ENCODE data around the gene OR2T35. TPM values are rescaled to one million over a fixed set of nuclear protein-coding genes. Genes with fewer than 3 reads are reported as not detected.

OR2T35 gene
- total RNA-seq, 2 experiments from 2014 or later, result not detected

GRCh38 chr1:248597589-248597988 is 47.5 kb downstream of the OR2T35 start, which contains the start of gene OR2T10:
Gene OR2T10 (minus strand): TSS chr1:248597700. CDS start chr1:248593768, 3,932 bp downstream.
- H3K4me3 Mint-ChIP-seq, result no peak within 1 kb of the TSS
- H3K27ac Mint-ChIP-seq, result no peak within 1 kb of the TSS
- DNase-seq, result no peak

DNA sequence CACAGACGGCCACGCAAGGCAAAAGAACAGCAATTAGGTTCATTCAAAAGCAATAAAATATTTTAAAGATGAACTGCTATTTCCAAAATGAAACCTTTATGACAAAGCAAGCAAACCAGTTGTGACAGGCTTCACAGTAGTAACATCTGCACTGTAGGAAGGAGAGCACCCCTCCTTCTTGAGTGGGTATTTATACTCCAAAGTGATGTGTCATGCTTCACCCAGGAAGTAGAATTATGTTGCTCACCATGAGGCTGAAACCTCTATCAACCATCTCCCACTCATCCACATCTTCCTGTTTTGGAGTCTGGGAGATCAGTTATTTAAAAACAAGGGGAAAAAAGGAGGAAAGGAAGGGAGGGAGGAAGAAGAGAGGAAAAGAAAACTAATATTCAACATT is 48.5 kb downstream of the OR2T35 start:
- Mint-ChIP-seq H3K4me1 (peaks cover 4% of the 10 kb centered on the region), H3K9me3 (no peaks in the 10 kb centered on the region), H3K27me3 (no peaks in the 10 kb centered on the region), H3K4me3 (no peak overlapping the region), H3K27ac (no peak overlapping the region), H3K36me3 (no peaks in the 10 kb centered on the region)
- DNase-seq, result no peak

More at GRCh38 chr1:248597589-248597988, 47.5 kb downstream of the OR2T35 start, which contains the start of gene OR2T10:
- H3K27me3 Mint-ChIP-seq, result no peaks in the 10 kb centered on the region
- no peaks in the 10 kb centered on the region for H3K36me3 Mint-ChIP-seq
- H3K9me3 Mint-ChIP-seq, result no peaks in the 10 kb centered on the region
- peaks cover 4% of the 10 kb centered on the region for H3K4me1 Mint-ChIP-seq

GRCh38 chr1:248593226-248593625 is 51.9 kb downstream of the OR2T35 start:
- Mint-ChIP-seq H3K36me3 (no peaks in the 10 kb centered on the region), H3K4me1 (peaks cover 4% of the 10 kb centered on the region), H3K4me3 (no peak overlapping the region), H3K9me3 (no peaks in the 10 kb centered on the region), H3K27me3 (no peaks in the 10 kb centered on the region), H3K27ac (no peak overlapping the region)
- no peak for DNase-seq

- no peak for DNase-seq
- Mint-ChIP-seq H3K36me3 (no peaks in the 10 kb centered on the region), H3K9me3 (no peaks in the 10 kb centered on the region), H3K27me3 (no peaks in the 10 kb centered on the region), H3K27ac (no peak overlapping the region), H3K4me3 (no peak overlapping the region), H3K4me1 (peaks cover 4% of the 10 kb centered on the region)
Measured at GRCh38 chr1:248592655-248593054, 52.4 kb downstream of the OR2T35 start.

DNA sequence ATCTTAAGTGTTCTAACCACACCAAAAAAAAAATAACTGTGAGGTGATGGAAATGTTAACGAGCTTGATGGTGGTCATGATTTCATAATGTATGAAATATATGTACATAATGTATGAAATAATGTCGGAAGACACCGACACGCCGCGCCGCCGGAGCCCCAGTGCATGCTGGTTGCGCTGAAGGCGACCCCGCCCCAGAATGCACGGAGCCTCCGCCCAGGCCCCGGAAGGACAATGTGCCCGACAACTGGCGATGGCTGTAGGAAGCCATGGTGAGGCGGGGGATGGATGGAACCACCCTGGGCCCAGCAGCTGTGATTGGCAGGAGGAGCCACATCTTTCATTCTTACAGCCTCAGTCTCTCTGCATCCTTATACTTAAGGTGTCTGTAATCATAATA is 55.0 kb downstream of the OR2T35 start:
- Mint-ChIP-seq H3K27me3 (no peaks in the 10 kb centered on the region), H3K9me3 (no peaks in the 10 kb centered on the region), H3K36me3 (no peaks in the 10 kb centered on the region), H3K4me1 (no peaks in the 10 kb centered on the region), H3K27ac (no peak overlapping the region), H3K4me3 (no peak overlapping the region)
- no peak for DNase-seq

GRCh38 chr1:248589334-248589733 is 55.7 kb downstream of the OR2T35 start:
- no peak overlapping the region for H3K4me3 Mint-ChIP-seq
- H3K27ac Mint-ChIP-seq, result no peak overlapping the region

More at GRCh38 chr1:248589334-248589733, 55.7 kb downstream of the OR2T35 start:
- H3K9me3 Mint-ChIP-seq, result no peaks in the 10 kb centered on the region
- no peaks in the 10 kb centered on the region for H3K27me3 Mint-ChIP-seq
- H3K4me1 Mint-ChIP-seq, result no peaks in the 10 kb centered on the region
- H3K36me3 Mint-ChIP-seq, result no peaks in the 10 kb centered on the region
- no peak for DNase-seq

Other genes with a start within 250 kb of the OR2T35 start
- not detected for gene OR2T1, start 242.2 kb downstream of the OR2T35 start, total RNA-seq
- not detected for gene OR2T2, start 199.6 kb downstream of the OR2T35 start, total RNA-seq
- gene OR2T3, start 171.9 kb downstream of the OR2T35 start, total RNA-seq, result not detected
- not detected for gene OR2T5, start 156.7 kb downstream of the OR2T35 start, total RNA-seq
- gene OR2G6, start 137.2 kb downstream of the OR2T35 start, total RNA-seq, result not detected
- not detected for gene OR2T29, start 82.5 kb downstream of the OR2T35 start, total RNA-seq
- not detected for gene OR2T34, start 70.5 kb downstream of the OR2T35 start, total RNA-seq
- not detected for gene OR2T10, start 47.6 kb downstream of the OR2T35 start, total RNA-seq
- gene OR2T11, start 10.2 kb downstream of the OR2T35 start, total RNA-seq, result not detected
- not detected for gene OR2T27, start 10.2 kb upstream of the OR2T35 start, total RNA-seq
- gene OR14I1, start 57.5 kb upstream of the OR2T35 start, total RNA-seq, result not detected
- not detected for gene LYPD8, start 110.5 kb upstream of the OR2T35 start, total RNA-seq
- gene SH3BP5L, start 180.6 kb upstream of the OR2T35 start, total RNA-seq, result 10 to 100 TPM; 15.9 to 16.8 TPM
- 10 to 100 TPM; 46.4 to 48.0 TPM for gene ZNF672, start 192.9 kb upstream of the OR2T35 start, total RNA-seq
- 10 to 100 TPM; 59.1 to 62.2 TPM for gene ZNF692, start 213.8 kb upstream of the OR2T35 start, total RNA-seq